Mucosa of descending colon (tissue), 3 donors: Measurements from ENCODE around the gene PDPK1. TPM values are rescaled to one million over a fixed set of nuclear protein-coding genes. Genes with fewer than 3 reads are reported as not detected.
"Not testable (repeated sequence)": the region's sequence is repeated elsewhere in the genome, so short reads cannot be mapped to it uniquely, and the experiment has no call there.

Source experiments
- ATAC-seq: fragments of 200-7000 bp; cut with Tn5 transposase; one replicate; pipeline ENCODE4 v1.9.1; 2020; ENCODE audit warnings: mild to moderate bottlenecking, moderate library complexity
- DNase-seq, 3 donors: peaks; one replicate each; pipeline ENCODE4 v3.0.0-alpha.2; 2020
- H3K36me3 ChIP-seq: fragments of 200-600 bp; one replicate; pipeline ENCODE4 v1.8.0; 2021; ENCODE audit warnings: low read depth, mild to moderate bottlenecking
- H3K4me1 ChIP-seq: fragments of 200-600 bp; one replicate; pipeline ENCODE4 v1.8.0; 2021; ENCODE audit warnings: low read depth, mild to moderate bottlenecking
- H3K4me3 ChIP-seq: fragments of 200-600 bp; one replicate; pipeline ENCODE4 v1.8.0; 2021; ENCODE audit warnings: mild to moderate bottlenecking
- H3K9me3 ChIP-seq: fragments of 200-600 bp; one replicate; pipeline ENCODE4 v1.8.0; 2021; ENCODE audit warnings: mild to moderate bottlenecking
- CTCF ChIP-seq: fragments of 200-600 bp; IDR thresholded peaks from one replicate; pipeline ENCODE4 v1.8.0; 2022; ENCODE audit warnings: antibody characterized with exemption, mild to moderate bottlenecking
- intact Hi-C, 2 donors: fragments of 100-400 bp; cut with DNase I in 1 of 2; cut with micrococcal nuclease in 1 of 2; formaldehyde crosslinking; loops; one replicate each; pipeline versions ENCODE4 v1.11.0 to v1.11.1; 2022; cut with DNase I, micrococcal nuclease
- total RNA-seq, 3 donors: library from RNA; stranded (reverse); fragmentation: NEBNext Ultra II Directional in 2 of 3; extraction: Animal tissue kit (Norgen Biotek cat#: 25700) in 2 of 3; gene quantifications; one replicate each; pipeline versions ENCODE4 v1.2.1 to v1.2.4, GENCODE V29; 2021 to 2023
- donor health status: DM: no; HTN: no; CAD: no; lungs with moderate emphysema.
- donor health status: DM: no; HTN: no; CAD: no.
- donor health status: DM: no; HTN: yes; CAD: no.

Gene PDPK1
- total RNA-seq, 3 donors from 2014 or later = 73.3 to 79.6 (median 79.3) TPM

DNA sequence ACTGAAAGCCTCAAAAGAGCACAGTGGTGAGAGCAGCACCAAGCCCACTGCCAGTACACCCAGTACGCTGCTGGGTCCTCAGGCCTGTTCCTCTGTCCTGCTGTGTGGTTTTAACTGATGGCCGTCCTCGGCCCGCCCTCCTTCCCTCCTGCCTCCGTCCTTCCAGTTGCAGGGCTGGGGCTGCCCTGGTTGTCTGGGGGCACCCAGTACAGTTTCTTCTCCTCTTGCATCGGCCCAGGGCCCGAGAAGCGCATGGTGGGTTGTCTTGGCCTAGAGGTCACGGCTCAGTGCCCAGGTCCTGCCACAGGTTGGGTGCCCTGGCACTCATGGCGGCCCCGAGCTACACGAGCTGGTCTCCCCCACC lies 73.7 kb downstream of the PDPK1 start:
- intact Hi-C loops = no loop called here
- no peaks in the 10 kb centered on the region for H3K4me1 ChIP-seq
- H3K9me3 ChIP-seq = no peaks in the 10 kb centered on the region
- ATAC-seq (no peak), DNase-seq (peak in 1 of 3 donors; percentile 21)
- no peak overlapping the region for H3K4me3 ChIP-seq
- no peak for TF ChIP-seq CTCF
- peaks cover 5% of the 10 kb centered on the region for H3K36me3 ChIP-seq

DNA sequence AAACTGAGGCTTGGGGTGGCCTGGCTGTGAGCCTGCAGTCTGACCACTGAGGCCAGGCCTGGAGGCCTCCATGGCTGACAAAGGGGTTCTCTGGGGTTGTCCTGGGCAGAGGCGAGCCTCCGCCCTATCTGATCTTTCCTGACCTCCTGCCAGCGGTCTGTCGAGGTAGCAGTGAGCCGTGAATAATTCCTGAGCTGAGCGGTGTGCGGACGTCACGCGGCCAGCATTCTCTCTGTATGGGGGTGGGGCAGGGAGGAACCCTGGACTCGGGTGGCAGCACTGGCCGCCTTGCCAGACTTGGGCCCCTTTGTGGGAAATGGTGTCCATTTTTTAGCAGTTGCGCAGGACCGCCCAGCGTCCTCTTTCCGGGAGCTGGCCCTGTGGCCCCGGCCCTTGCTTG lies 74.1 kb downstream of the PDPK1 start:
- intact Hi-C loops, ATAC-seq, H3K4me3 ChIP-seq: not testable (repeated sequence)

GRCh38 chr16:2613251-2613650 lies 75.4 kb downstream of the PDPK1 start:
- H3K36me3 ChIP-seq, H3K4me3 ChIP-seq, intact Hi-C loops, ATAC-seq, H3K4me1 ChIP-seq, H3K9me3 ChIP-seq: not testable (repeated sequence)
- peak in 1 of 3 donors; percentile 14 for DNase-seq

More for the DNA sequence above, 74.1 kb downstream of the PDPK1 start:
- H3K9me3 ChIP-seq, H3K36me3 ChIP-seq, H3K4me1 ChIP-seq: not testable (repeated sequence)
- peak in 1 of 3 donors; percentile 6 for DNase-seq

- ATAC-seq = no peak
- Histone ChIP-seq H3K36me3 (peaks cover 5% of the 10 kb centered on the region), H3K4me1 (no peaks in the 10 kb centered on the region), H3K4me3 (no peak overlapping the region), H3K9me3 (no peaks in the 10 kb centered on the region)
- peak in 1 of 3 donors; percentile 36 for DNase-seq
- TF ChIP-seq CTCF = no peak
- intact Hi-C loops = no loop called here
Observed at GRCh38 chr16:2614761-2615191, 77.0 kb downstream of the PDPK1 start.

DNA sequence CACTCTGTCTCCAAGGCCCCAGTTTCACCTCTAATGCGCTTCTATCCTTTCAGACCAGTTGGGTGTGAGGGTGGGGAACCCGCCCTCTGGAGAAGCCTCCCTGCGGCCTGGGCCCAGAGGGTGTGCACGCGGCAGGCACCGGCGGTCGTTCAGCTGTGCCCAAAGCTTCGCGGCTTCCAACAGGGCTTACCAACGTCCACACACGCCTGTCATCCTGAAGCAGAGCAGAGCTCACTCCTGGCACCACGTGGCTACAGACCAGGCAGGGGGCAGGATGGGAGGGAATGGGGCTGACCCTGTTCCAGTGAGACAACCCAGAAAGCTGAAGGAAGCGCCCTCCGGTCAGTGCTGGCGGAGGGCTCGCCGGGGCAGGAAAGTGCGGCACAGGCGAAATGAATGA lies 81.1 kb downstream of the PDPK1 start:
- not testable (repeated sequence) for H3K4me3 ChIP-seq, DNase-seq, H3K4me1 ChIP-seq

GRCh38 chr16:2619628-2620027 lies 81.8 kb downstream of the PDPK1 start:
- H3K36me3 ChIP-seq, intact Hi-C loops, H3K4me3 ChIP-seq, H3K9me3 ChIP-seq, H3K4me1 ChIP-seq, ATAC-seq: not testable (repeated sequence)
- peak in 1 of 3 donors; percentile 3 for DNase-seq

More for the DNA sequence above, 81.1 kb downstream of the PDPK1 start:
- ATAC-seq, H3K36me3 ChIP-seq, intact Hi-C loops, H3K9me3 ChIP-seq: not testable (repeated sequence)

GRCh38 chr16:2620870-2621269 lies 83.0 kb downstream of the PDPK1 start:
- H3K4me1 ChIP-seq, DNase-seq, ATAC-seq, H3K9me3 ChIP-seq, intact Hi-C loops, H3K36me3 ChIP-seq, H3K4me3 ChIP-seq: not testable (repeated sequence)

- H3K36me3 ChIP-seq, H3K4me1 ChIP-seq, H3K4me3 ChIP-seq, H3K9me3 ChIP-seq, ATAC-seq, intact Hi-C loops: not testable (repeated sequence)
- peak in 1 of 3 donors; percentile 12 for DNase-seq
Observed at GRCh38 chr16:2621395-2621794, 83.6 kb downstream of the PDPK1 start.

DNA sequence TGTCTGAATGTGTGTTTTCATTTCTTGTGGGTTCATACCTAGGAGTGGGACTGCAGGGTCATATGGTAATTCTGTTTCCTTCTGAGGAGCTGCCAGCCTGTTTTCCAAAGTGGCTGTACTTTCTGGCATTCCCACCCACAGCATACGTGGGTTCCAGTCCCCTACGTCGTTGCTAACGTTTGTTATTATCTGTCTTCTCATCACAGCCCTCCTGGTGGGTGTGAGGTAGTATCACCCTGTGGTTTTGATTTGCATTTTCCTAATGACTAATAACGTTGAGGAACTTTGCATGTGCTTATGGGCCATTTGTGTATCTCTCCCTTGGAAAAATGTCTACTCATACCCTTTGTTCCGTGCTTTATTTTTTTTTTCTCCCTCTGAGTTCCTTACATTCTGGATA lies 89.3 kb downstream of the PDPK1 start:
- intact Hi-C loops, H3K4me3 ChIP-seq, DNase-seq, H3K36me3 ChIP-seq, H3K4me1 ChIP-seq, ATAC-seq, H3K9me3 ChIP-seq: not testable (repeated sequence)

- intact Hi-C loops, H3K36me3 ChIP-seq, H3K9me3 ChIP-seq, H3K4me3 ChIP-seq, H3K4me1 ChIP-seq, DNase-seq: not testable (repeated sequence)
- ATAC-seq = peak; percentile 92
Observed at GRCh38 chr16:2631203-2631602, 93.4 kb downstream of the PDPK1 start.

DNA sequence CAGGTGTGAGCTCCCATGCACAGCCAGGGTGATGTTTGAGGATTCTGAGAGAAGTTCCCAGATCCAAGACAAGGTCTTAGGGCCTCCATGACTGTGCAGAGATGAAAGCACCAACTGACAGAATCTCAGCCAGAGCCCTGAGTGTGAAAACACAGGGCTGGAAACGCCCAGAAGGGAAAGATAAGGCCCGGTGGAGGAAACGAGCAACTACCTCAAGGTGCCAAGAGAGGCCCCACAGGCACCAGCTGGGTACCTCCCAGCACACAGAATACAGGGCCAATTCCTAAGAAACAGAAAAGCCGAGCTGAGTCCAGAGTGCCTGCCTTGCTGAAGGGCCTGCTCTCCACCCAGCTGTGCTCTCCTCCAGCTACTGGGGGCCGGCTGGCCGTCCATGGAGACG lies 94.5 kb downstream of the PDPK1 start:
- H3K9me3 ChIP-seq, intact Hi-C loops: not testable (repeated sequence)
- peak; percentile 80 for ATAC-seq

More for the DNA sequence above, 94.5 kb downstream of the PDPK1 start:
- H3K4me1 ChIP-seq, H3K36me3 ChIP-seq, H3K4me3 ChIP-seq, DNase-seq: not testable (repeated sequence)
